Rectal smooth muscle tissue (tissue), 1 donor: ENCODE measurements around the gene CFTR.
A peak's percentile ranks its signal among the peaks of the same experiment; 100 is the strongest.

Experiments used
- H3K27ac ChIP-seq: one replicate; pipeline ENCODE4 v1.7.0; 2013; ENCODE audit warnings: low read depth, low read length, inconsistent platforms
- H3K27me3 ChIP-seq: one replicate; pipeline ENCODE4 v1.7.0; 2013; ENCODE audit warnings: low read length; ENCODE audit not compliant: control insufficient read depth, insufficient read depth
- H3K36me3 ChIP-seq: one replicate; pipeline ENCODE4 v1.7.0; 2013; ENCODE audit warnings: low read length; ENCODE audit not compliant: control insufficient read depth, insufficient read depth
- H3K4me1 ChIP-seq: one replicate; pipeline ENCODE4 v1.7.0; 2013; ENCODE audit warnings: low read length; ENCODE audit not compliant: control insufficient read depth, insufficient read depth
- H3K4me3 ChIP-seq: one replicate; pipeline ENCODE4 v1.7.0; 2013; ENCODE audit warnings: low read length
- H3K9ac ChIP-seq: one replicate; pipeline ENCODE4 v1.7.0; 2013; ENCODE audit warnings: low read length

CFTR gene

GRCh38 chr7:117476557-117477215, 3.1 kb upstream of the CFTR start:
- no peaks in the 10 kb centered on the region for H3K36me3 ChIP-seq
- no peaks in the 10 kb centered on the region for H3K4me1 ChIP-seq
- no peak overlapping the region for H3K27ac ChIP-seq
- no peaks in the 10 kb centered on the region for H3K27me3 ChIP-seq
- H3K9ac ChIP-seq: no peak overlapping the region
- no peak overlapping the region for H3K4me3 ChIP-seq

GRCh38 chr7:117478836-117479224, 995 bp upstream of the CFTR start:
- H3K9ac ChIP-seq: no peak overlapping the region
- peak overlapping the region; percentile 63 for H3K4me3 ChIP-seq
- no peak overlapping the region for H3K27ac ChIP-seq

GRCh38 chr7:117480055-117480362, 184 bp downstream of the CFTR start:
- Histone ChIP-seq H3K27ac (no peak overlapping the region), H3K4me1 (no peaks in the 10 kb centered on the region), H3K36me3 (no peaks in the 10 kb centered on the region), H3K9ac (no peak overlapping the region), H3K27me3 (no peaks in the 10 kb centered on the region), H3K4me3 (peak overlapping the region; percentile 63)

More at GRCh38 chr7:117478836-117479224, 995 bp upstream of the CFTR start:
- H3K4me1 ChIP-seq: no peaks in the 10 kb centered on the region
- no peaks in the 10 kb centered on the region for H3K27me3 ChIP-seq
- H3K36me3 ChIP-seq: no peaks in the 10 kb centered on the region

GRCh38 chr7:117480978-117481377, 1.2 kb downstream of the CFTR start:
- H3K4me3 ChIP-seq: peak overlapping the region; percentile 33
- H3K9ac ChIP-seq: no peak overlapping the region
- H3K4me1 ChIP-seq: no peaks in the 10 kb centered on the region
- H3K27me3 ChIP-seq: no peaks in the 10 kb centered on the region
- H3K36me3 ChIP-seq: no peaks in the 10 kb centered on the region
- no peak overlapping the region for H3K27ac ChIP-seq

GRCh38 chr7:117485118-117485620, 5.3 kb downstream of the CFTR start:
- Histone ChIP-seq H3K27ac (no peak overlapping the region), H3K9ac (no peak overlapping the region), H3K4me3 (no peak overlapping the region), H3K36me3 (no peaks in the 10 kb centered on the region), H3K4me1 (no peaks in the 10 kb centered on the region), H3K27me3 (no peaks in the 10 kb centered on the region)

- no peaks in the 10 kb centered on the region for H3K36me3 ChIP-seq
- no peaks in the 10 kb centered on the region for H3K4me1 ChIP-seq
- H3K27me3 ChIP-seq: no peaks in the 10 kb centered on the region
- no peak overlapping the region for H3K9ac ChIP-seq
- no peak overlapping the region for H3K27ac ChIP-seq
- H3K4me3 ChIP-seq: no peak overlapping the region
Observed at GRCh38 chr7:117489016-117489415, 9.2 kb downstream of the CFTR start.

GRCh38 chr7:117489430-117489829, 9.6 kb downstream of the CFTR start:
- no peaks in the 10 kb centered on the region for H3K36me3 ChIP-seq
- H3K4me3 ChIP-seq: no peak overlapping the region
- H3K27me3 ChIP-seq: no peaks in the 10 kb centered on the region
- H3K9ac ChIP-seq: no peak overlapping the region
- H3K4me1 ChIP-seq: no peaks in the 10 kb centered on the region
- H3K27ac ChIP-seq: no peak overlapping the region

GRCh38 chr7:117489911-117490310, 10.1 kb downstream of the CFTR start:
- no peak overlapping the region for H3K27ac ChIP-seq

GRCh38 chr7:117492649-117493048, 12.8 kb downstream of the CFTR start:
- no peak overlapping the region for H3K9ac ChIP-seq
- H3K27ac ChIP-seq: no peak overlapping the region
- no peak overlapping the region for H3K4me3 ChIP-seq
- H3K27me3 ChIP-seq: no peaks in the 10 kb centered on the region
- no peaks in the 10 kb centered on the region for H3K36me3 ChIP-seq
- no peaks in the 10 kb centered on the region for H3K4me1 ChIP-seq

More at GRCh38 chr7:117489911-117490310, 10.1 kb downstream of the CFTR start:
- H3K36me3 ChIP-seq: no peaks in the 10 kb centered on the region
- H3K4me3 ChIP-seq: no peak overlapping the region
- H3K4me1 ChIP-seq: no peaks in the 10 kb centered on the region
- H3K27me3 ChIP-seq: no peaks in the 10 kb centered on the region
- H3K9ac ChIP-seq: no peak overlapping the region

- H3K27ac ChIP-seq: no peak overlapping the region
- H3K36me3 ChIP-seq: no peaks in the 10 kb centered on the region
- no peak overlapping the region for H3K4me3 ChIP-seq
- H3K4me1 ChIP-seq: no peaks in the 10 kb centered on the region
- H3K27me3 ChIP-seq: no peaks in the 10 kb centered on the region
- no peak overlapping the region for H3K9ac ChIP-seq
Observed at GRCh38 chr7:117493460-117493859, 13.6 kb downstream of the CFTR start.

- Histone ChIP-seq H3K4me1 (no peaks in the 10 kb centered on the region), H3K27ac (no peak overlapping the region), H3K36me3 (no peaks in the 10 kb centered on the region), H3K27me3 (no peaks in the 10 kb centered on the region), H3K9ac (no peak overlapping the region), H3K4me3 (no peak overlapping the region)
Observed at GRCh38 chr7:117495308-117495707, 15.5 kb downstream of the CFTR start.

- no peak overlapping the region for H3K4me3 ChIP-seq
- no peak overlapping the region for H3K9ac ChIP-seq
- no peaks in the 10 kb centered on the region for H3K27me3 ChIP-seq
- no peaks in the 10 kb centered on the region for H3K4me1 ChIP-seq
- no peak overlapping the region for H3K27ac ChIP-seq
- H3K36me3 ChIP-seq: no peaks in the 10 kb centered on the region
Observed at GRCh38 chr7:117502331-117502730, 22.5 kb downstream of the CFTR start.

- Histone ChIP-seq H3K36me3 (no peaks in the 10 kb centered on the region), H3K9ac (no peak overlapping the region), H3K4me1 (no peaks in the 10 kb centered on the region), H3K27me3 (no peaks in the 10 kb centered on the region), H3K4me3 (no peak overlapping the region), H3K27ac (no peak overlapping the region)
Observed at GRCh38 chr7:117505238-117505637, 25.4 kb downstream of the CFTR start.
